Common myeloid progenitor, CD34-positive (primary cell): ENCODE results near the gene SCAPER.
A peak's percentile ranks its signal among the peaks of the same experiment; 100 is the strongest.

ENCODE experiments used
- CTCF ChIA-PET: fragments of 350-600 bp; sonication (Branson Sonifier 250); formaldehyde crosslinking; loops from one replicate; lab custom pipeline; 2021; ENCODE audit warnings: antibody characterized with exemption; lab: Charles Lee
- POLR2A ChIA-PET: fragments of 350-600 bp; sonication (Branson Sonifier 250); formaldehyde crosslinking; loops from one replicate; lab custom pipeline; 2021; ENCODE audit warnings: antibody characterized with exemption; lab: Charles Lee
- DNase-seq, 3 donors: peaks; one replicate each; pipeline versions ENCODE4 v3.0.0 to v3.0.0-alpha.2; 2013
- H3K27ac ChIP-seq, 2 experiments: 1 replicate in 1 of 2; 2 replicates in 1 of 2; pipeline ENCODE4 v1.7.0; 2013; ENCODE audit warnings: inconsistent platforms in 2 of 2, low read length in 2 of 2, mild to moderate bottlenecking in 2 of 2, low read depth in 1 of 2, moderate library complexity in 1 of 2; ENCODE audit not compliant: severe bottlenecking in 2 of 2, insufficient read depth in 1 of 2, poor library complexity in 1 of 2
- H3K27me3 ChIP-seq, 5 experiments: replicated peaks in 2 of 5; 1 replicate in 3 of 5; 2 replicates in 2 of 5; pipeline versions ENCODE4 v1.6.1 to v1.7.0; 2013; ENCODE audit warnings: low read length in 4 of 5, mild to moderate bottlenecking in 2 of 5, moderate library complexity in 2 of 5, inconsistent platforms in 1 of 5; ENCODE audit not compliant: insufficient read depth in 5 of 5, control insufficient read depth in 4 of 5
- H3K36me3 ChIP-seq, 4 experiments: 1 replicate in 2 of 4; 2 replicates in 2 of 4; pipeline versions ENCODE4 v1.6.1 to v1.7.0; 2013; ENCODE audit warnings: low read length in 3 of 4, control low read depth in 1 of 4, mild to moderate bottlenecking in 1 of 4; ENCODE audit not compliant: control insufficient read depth in 4 of 4, insufficient read depth in 4 of 4
- H3K4me1 ChIP-seq, 4 experiments: 1 replicate in 3 of 4; 2 replicates in 1 of 4; pipeline versions ENCODE4 v1.6.1 to v1.7.1; 2013; ENCODE audit warnings: low read length in 3 of 4, mild to moderate bottlenecking in 3 of 4, control low read depth in 1 of 4, inconsistent platforms in 1 of 4, moderate library complexity in 1 of 4; ENCODE audit not compliant: control insufficient read depth in 4 of 4, insufficient read depth in 4 of 4; ENCODE audit errors: control extremely low read depth in 1 of 4
- H3K4me3 ChIP-seq, 7 experiments: 1 replicate in 4 of 7; 2 replicates in 3 of 7; pipeline versions ENCODE4 v1.5.1 to v1.7.0; 2013; ENCODE audit warnings: mild to moderate bottlenecking in 7 of 7, low read length in 6 of 7, moderate library complexity in 6 of 7, inconsistent platforms in 2 of 7, low read depth in 2 of 7, control low read depth in 1 of 7; ENCODE audit not compliant: insufficient read depth in 4 of 7, control insufficient read depth in 1 of 7; ENCODE audit errors: extremely low read depth in 1 of 7
- H3K9me3 ChIP-seq, 5 experiments: 1 replicate in 4 of 5; 2 replicates in 1 of 5; pipeline versions ENCODE4 v1.6.1 to v1.7.1; 2013; ENCODE audit warnings: low read length in 4 of 5, mild to moderate bottlenecking in 2 of 5, inconsistent platforms in 1 of 5, low read depth in 1 of 5, moderate library complexity in 1 of 5; ENCODE audit not compliant: control insufficient read depth in 4 of 5, insufficient read depth in 2 of 5; ENCODE audit errors: control extremely low read depth in 1 of 5
- WGBS: methylation state at CpG from one replicate; pipeline ENCODE4 v1.1.5; 2013; ENCODE audit not compliant: insufficient coverage; 5-methylcytosine and 5-hydroxymethylcytosine counted together

The SCAPER gene

DNA sequence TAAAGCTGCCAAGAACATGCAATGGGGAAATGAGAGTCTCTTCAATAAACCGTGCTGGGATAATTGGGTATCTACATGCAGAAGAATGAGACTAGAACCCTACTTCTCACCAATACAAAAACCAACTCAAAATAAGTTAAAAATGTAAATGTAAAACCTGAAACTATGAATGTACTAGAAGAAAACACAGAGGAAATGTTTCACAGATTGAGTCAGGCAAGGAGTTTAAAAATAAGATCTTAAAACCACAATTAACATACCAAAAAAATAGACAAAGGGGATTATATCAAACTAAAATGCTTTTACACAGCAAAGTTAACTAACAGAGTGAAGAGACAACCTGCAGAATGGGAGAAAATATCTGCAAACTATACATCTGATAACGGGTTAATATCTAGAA, 478.2 kb downstream of the SCAPER start:
- Histone ChIP-seq H3K36me3 (peaks cover 0 to 17% (median 2%) of the 10 kb centered on the region in 4 experiments), H3K4me1 (no peaks in the 10 kb centered on the region), H3K4me3 (no peak overlapping the region), H3K9me3 (peaks cover 0 to 14% (median 2%) of the 10 kb centered on the region in 5 experiments), H3K27me3 (no peaks in the 10 kb centered on the region), H3K27ac (no peak overlapping the region)
- POLR2A ChIA-PET = no interaction called here
- DNase-seq = no peak
- CTCF ChIA-PET = no interaction called here
- no CpG with 5 or more reads among the region's 2 CpGs for WGBS

- CTCF ChIA-PET = no interaction called here
- Histone ChIP-seq H3K27me3 (no peaks in the 10 kb centered on the region), H3K27ac (no peak overlapping the region), H3K9me3 (peaks cover 0 to 4% (median 0%) of the 10 kb centered on the region in 5 experiments), H3K4me1 (no peaks in the 10 kb centered on the region), H3K4me3 (no peak overlapping the region), H3K36me3 (peaks cover 0 to 3% (median 2%) of the 10 kb centered on the region in 4 experiments)
- 96% methylated on average over 2 of the region's 2 CpGs for WGBS
- POLR2A ChIA-PET = no interaction called here
- no peak for DNase-seq
Measured at GRCh38 chr15:76418352-76419140, 486.6 kb downstream of the SCAPER start.

GRCh38 chr15:76401285-76401684, 503.9 kb downstream of the SCAPER start:
- ChIA-PET CTCF (interaction anchor here (1.2 kb wide), 1 partner anchor 9 kb away, joined by 3 read pairs; no protein-coding TSS in a partner anchor), POLR2A (no interaction called here)
- no peak overlapping the region for H3K4me3 ChIP-seq
- no peaks in the 10 kb centered on the region for H3K4me1 ChIP-seq
- no peak for DNase-seq
- H3K9me3 ChIP-seq = no peaks in the 10 kb centered on the region
- H3K27me3 ChIP-seq = no peaks in the 10 kb centered on the region
- WGBS = 90% methylated on average over 1 of the region's 1 CpG
- peaks cover 0 to 18% (median 2%) of the 10 kb centered on the region in 4 experiments for H3K36me3 ChIP-seq
- no peak overlapping the region for H3K27ac ChIP-seq

- Histone ChIP-seq H3K27me3 (no peaks in the 10 kb centered on the region), H3K36me3 (peaks cover 0 to 11% (median 2%) of the 10 kb centered on the region in 4 experiments), H3K4me3 (no peak overlapping the region), H3K27ac (no peak overlapping the region), H3K9me3 (no peaks in the 10 kb centered on the region), H3K4me1 (no peaks in the 10 kb centered on the region)
- 100% methylated on average over 1 of the region's 1 CpG for WGBS
- ChIA-PET CTCF (no interaction called here), POLR2A (no interaction called here)
- DNase-seq = no peak
Measured at GRCh38 chr15:76398317-76399104, 506.6 kb downstream of the SCAPER start.

DNA sequence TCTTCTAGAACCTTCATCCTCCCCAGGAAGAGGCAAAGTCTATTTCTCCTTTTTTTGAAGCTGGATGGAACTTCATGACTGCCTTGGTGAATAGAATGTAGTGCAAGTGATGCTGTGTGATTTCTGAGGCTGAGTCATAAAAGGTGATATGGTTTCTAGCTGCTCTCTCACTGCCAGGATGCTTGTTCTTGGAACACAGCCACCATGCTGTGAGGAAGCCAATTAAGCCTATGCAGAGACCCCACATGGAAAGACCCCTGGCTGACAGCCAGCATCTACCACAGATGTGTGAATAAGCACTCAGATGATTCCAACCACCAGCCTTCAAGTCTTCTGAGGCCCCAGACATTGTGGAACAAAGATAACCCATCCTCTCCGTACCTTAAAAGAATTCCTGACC, 511.5 kb downstream of the SCAPER start:
- no peak overlapping the region for H3K4me3 ChIP-seq
- H3K36me3 ChIP-seq = no peaks in the 10 kb centered on the region
- H3K27me3 ChIP-seq = no peaks in the 10 kb centered on the region
- H3K4me1 ChIP-seq = no peaks in the 10 kb centered on the region
- ChIA-PET POLR2A (no interaction called here), CTCF (no interaction called here)
- peak; percentile 10 to 68 (median 62) for DNase-seq
- WGBS = no CpG with 5 or more reads among the region's 1 CpG
- no peak overlapping the region for H3K27ac ChIP-seq
- H3K9me3 ChIP-seq = no peaks in the 10 kb centered on the region

- Histone ChIP-seq H3K4me3 (no peak overlapping the region), H3K27me3 (no peaks in the 10 kb centered on the region), H3K27ac (no peak overlapping the region), H3K36me3 (peaks cover 0 to 3% (median 1%) of the 10 kb centered on the region in 4 experiments), H3K9me3 (no peaks in the 10 kb centered on the region), H3K4me1 (no peaks in the 10 kb centered on the region)
- ChIA-PET CTCF (interaction anchor here (1.1 kb wide), 1 partner anchor 10 kb away, joined by 3 read pairs; no protein-coding TSS in a partner anchor), POLR2A (no interaction called here)
- no peak for DNase-seq
Measured at GRCh38 chr15:76391847-76392246, 513.3 kb downstream of the SCAPER start.

DNA sequence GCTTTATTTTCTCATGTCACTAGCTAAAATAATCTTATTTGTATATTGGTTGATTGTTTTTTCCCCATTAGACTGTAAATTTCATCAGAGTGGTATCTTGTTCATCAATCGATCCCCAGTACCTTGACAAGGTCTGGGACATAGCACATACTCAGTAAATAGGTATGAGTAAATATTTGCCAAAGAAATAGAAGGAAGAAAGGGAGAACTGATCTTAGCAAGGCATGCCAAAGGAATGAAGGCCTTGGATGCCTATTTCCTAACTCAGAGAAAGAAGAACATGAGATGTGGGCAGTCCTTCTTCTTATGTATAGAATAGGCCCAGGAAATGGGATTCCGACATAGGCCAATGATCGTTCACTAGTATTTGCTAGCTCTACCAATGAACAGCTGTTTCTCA, 513.8 kb downstream of the SCAPER start:
- H3K9me3 ChIP-seq = no peaks in the 10 kb centered on the region
- no peak overlapping the region for H3K4me3 ChIP-seq
- no peak for DNase-seq
- H3K36me3 ChIP-seq = peaks cover 0 to 5% (median 1%) of the 10 kb centered on the region in 4 experiments
- POLR2A ChIA-PET = no interaction called here
- WGBS = no CpG with 5 or more reads among the region's 3 CpGs
- H3K4me1 ChIP-seq = no peaks in the 10 kb centered on the region
- no peak overlapping the region for H3K27ac ChIP-seq
- H3K27me3 ChIP-seq = no peaks in the 10 kb centered on the region
- CTCF ChIA-PET = interaction anchor here (1.1 kb wide), 1 partner anchor 10 kb away, joined by 3 read pairs; no protein-coding TSS in a partner anchor
